ENCODE measurements around the gene MLEC.

Gene MLEC

DNA sequence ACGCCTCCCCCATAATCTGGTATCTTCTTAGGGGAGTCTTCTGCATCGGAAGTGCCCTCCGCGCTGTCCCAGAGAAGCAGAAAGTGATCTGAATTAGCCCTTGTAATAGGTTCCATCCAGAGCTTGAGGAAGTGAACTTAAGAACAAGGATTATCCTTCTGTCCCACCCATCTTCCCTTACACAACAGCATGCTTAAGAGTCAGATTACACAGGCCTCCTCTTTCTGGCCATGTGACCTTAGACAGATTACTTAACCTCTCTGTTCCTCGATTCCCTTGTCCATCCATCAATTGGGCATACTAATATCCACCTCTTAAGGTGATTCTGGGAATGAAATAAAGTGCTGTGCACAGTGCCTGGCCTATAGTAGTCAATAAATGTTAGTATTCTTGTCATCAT, 35.1 kb upstream of the MLEC start:
- H3K4me1 ChIP-seq (ENCODE audit: control insufficient read depth, insufficient read depth, low read length) = peaks cover 5% of the 10 kb centered on the region
- H3K9ac ChIP-seq (ENCODE audit: low read depth, low read length) = no peak overlapping the region
- no peak overlapping the region for H3K4me3 ChIP-seq (ENCODE audit: low read depth, low read length)
- no peaks in the 10 kb centered on the region for H3K36me3 ChIP-seq (ENCODE audit: control insufficient read depth, insufficient read depth, low read length)
- H3K27me3 ChIP-seq (ENCODE audit: control insufficient read depth, insufficient read depth, low read length) = no peaks in the 10 kb centered on the region
- no peaks in the 10 kb centered on the region for H3K9me3 ChIP-seq (ENCODE audit: control insufficient read depth, insufficient read depth, low read length)

DNA sequence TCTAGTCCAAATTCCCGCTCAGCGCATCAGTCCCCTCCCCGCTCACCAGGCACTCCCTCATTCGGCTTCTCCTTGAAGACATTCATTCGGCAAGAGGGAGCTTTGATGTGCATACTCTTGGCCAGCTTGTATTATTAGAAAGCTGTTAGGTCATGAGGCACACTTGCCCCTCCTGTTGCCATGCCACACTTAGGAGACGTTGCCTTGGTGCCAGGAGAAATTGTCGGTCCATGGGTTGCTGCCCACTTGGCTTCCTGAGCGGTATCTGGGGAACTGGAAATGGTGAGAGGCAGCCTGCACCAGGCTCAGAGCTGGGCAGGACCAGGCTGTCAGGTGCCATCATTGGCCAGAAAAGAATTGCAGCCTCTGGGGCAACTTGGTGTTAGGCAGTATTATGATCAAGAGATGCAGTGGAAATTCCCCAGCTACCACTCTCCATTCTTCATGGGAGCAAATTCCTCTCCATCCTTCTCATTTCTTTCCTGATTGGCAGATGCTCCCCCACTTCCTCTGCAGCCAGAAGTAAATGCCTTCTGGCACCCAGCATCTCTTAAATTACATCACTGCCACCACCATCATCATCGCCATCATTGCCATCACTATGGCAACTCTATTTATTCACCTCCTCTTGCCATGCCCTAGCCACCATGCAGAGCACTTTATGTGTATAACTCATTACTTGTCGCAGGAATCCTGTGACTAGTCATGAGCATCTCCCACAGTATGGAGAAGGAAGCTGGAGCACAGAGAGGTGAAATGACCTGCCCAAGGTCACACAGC, 34.1 kb upstream of the MLEC start:
- Histone ChIP-seq H3K9me3 (ENCODE audit: control insufficient read depth, insufficient read depth, low read length) (no peaks in the 10 kb centered on the region), H3K9ac (ENCODE audit: low read depth, low read length) (no peak overlapping the region), H3K27me3 (ENCODE audit: control insufficient read depth, insufficient read depth, low read length) (no peaks in the 10 kb centered on the region), H3K4me3 (ENCODE audit: low read depth, low read length) (no peak overlapping the region), H3K4me1 (ENCODE audit: control insufficient read depth, insufficient read depth, low read length) (peaks cover 5% of the 10 kb centered on the region), H3K36me3 (ENCODE audit: control insufficient read depth, insufficient read depth, low read length) (no peaks in the 10 kb centered on the region)

DNA sequence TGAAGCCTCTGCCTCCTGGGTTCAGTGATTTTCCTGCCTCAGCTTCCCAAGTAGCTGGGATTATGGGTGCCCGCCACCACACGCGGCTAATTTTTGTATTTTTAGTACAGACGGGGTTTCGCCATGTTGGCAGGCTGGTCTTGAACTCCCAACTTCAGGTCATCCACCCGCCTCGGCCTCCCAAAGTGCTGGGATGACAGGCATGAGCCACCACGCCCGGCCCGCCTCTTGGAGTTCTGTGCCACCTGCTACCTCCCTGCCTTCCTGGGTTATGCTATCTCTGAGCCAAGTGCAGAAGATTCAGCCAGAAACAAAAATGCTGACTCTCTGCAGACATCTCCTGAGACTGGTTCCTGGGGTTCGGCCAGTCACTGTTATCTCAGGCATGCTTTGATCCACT, 33.3 kb upstream of the MLEC start:
- Histone ChIP-seq H3K36me3 (ENCODE audit: control insufficient read depth, insufficient read depth, low read length) (no peaks in the 10 kb centered on the region), H3K9ac (ENCODE audit: low read depth, low read length) (no peak overlapping the region), H3K4me3 (ENCODE audit: low read depth, low read length) (no peak overlapping the region), H3K9me3 (ENCODE audit: control insufficient read depth, insufficient read depth, low read length) (no peaks in the 10 kb centered on the region), H3K4me1 (ENCODE audit: control insufficient read depth, insufficient read depth, low read length) (peaks cover 5% of the 10 kb centered on the region), H3K27me3 (ENCODE audit: control insufficient read depth, insufficient read depth, low read length) (no peaks in the 10 kb centered on the region)

DNA sequence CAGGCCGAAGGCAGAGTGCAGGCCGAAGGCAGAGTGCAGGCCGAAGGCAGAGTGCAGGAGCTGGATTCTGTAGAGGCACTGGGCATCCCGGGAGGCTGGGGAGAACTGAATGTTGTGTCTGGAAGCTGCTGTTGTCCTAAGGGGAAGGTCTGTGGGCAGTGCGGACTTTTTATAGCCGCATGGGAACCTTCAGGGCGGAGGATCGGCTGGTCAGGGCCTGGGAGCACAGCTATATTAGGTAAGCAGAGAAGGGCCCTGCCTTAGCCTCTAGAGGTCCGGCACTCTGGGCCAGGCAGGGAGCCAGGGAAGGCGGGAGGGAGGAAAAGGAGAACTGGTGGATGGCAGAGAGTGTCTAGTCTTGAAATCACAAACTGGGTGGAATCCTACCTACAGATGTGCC, 32.3 kb upstream of the MLEC start:
- Histone ChIP-seq H3K27me3 (ENCODE audit: control insufficient read depth, insufficient read depth, low read length) (no peaks in the 10 kb centered on the region), H3K4me3 (ENCODE audit: low read depth, low read length) (no peak overlapping the region), H3K4me1 (ENCODE audit: control insufficient read depth, insufficient read depth, low read length) (peaks cover 5% of the 10 kb centered on the region), H3K9ac (ENCODE audit: low read depth, low read length) (no peak overlapping the region), H3K36me3 (ENCODE audit: control insufficient read depth, insufficient read depth, low read length) (no peaks in the 10 kb centered on the region), H3K9me3 (ENCODE audit: control insufficient read depth, insufficient read depth, low read length) (no peaks in the 10 kb centered on the region)

DNA sequence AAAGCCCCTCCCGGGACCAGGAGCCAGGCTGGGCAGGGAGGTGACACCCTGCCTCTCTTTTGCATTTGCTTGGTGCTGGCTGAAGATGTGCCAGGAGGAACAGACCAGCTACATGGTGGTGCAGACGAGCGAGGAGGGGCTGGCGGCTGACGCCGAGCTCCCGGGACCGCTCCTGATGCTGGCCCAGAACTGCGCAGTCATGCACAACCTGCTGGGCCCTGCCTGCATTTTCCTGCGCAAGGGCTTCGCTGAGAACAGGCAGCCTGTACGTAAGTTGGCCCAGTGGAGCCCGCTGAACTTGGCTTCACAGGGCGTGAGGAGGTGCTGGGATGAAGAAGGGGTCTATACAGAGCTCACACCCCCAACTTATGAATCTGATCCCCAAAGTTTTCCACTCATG, 30.9 kb upstream of the MLEC start:
- H3K27me3 ChIP-seq (ENCODE audit: control insufficient read depth, insufficient read depth, low read length) = no peaks in the 10 kb centered on the region
- no peak overlapping the region for H3K9ac ChIP-seq (ENCODE audit: low read depth, low read length)
- H3K36me3 ChIP-seq (ENCODE audit: control insufficient read depth, insufficient read depth, low read length) = no peaks in the 10 kb centered on the region
- H3K4me1 ChIP-seq (ENCODE audit: control insufficient read depth, insufficient read depth, low read length) = peaks cover 5% of the 10 kb centered on the region
- no peak overlapping the region for H3K4me3 ChIP-seq (ENCODE audit: low read depth, low read length)
- H3K9me3 ChIP-seq (ENCODE audit: control insufficient read depth, insufficient read depth, low read length) = no peaks in the 10 kb centered on the region

DNA sequence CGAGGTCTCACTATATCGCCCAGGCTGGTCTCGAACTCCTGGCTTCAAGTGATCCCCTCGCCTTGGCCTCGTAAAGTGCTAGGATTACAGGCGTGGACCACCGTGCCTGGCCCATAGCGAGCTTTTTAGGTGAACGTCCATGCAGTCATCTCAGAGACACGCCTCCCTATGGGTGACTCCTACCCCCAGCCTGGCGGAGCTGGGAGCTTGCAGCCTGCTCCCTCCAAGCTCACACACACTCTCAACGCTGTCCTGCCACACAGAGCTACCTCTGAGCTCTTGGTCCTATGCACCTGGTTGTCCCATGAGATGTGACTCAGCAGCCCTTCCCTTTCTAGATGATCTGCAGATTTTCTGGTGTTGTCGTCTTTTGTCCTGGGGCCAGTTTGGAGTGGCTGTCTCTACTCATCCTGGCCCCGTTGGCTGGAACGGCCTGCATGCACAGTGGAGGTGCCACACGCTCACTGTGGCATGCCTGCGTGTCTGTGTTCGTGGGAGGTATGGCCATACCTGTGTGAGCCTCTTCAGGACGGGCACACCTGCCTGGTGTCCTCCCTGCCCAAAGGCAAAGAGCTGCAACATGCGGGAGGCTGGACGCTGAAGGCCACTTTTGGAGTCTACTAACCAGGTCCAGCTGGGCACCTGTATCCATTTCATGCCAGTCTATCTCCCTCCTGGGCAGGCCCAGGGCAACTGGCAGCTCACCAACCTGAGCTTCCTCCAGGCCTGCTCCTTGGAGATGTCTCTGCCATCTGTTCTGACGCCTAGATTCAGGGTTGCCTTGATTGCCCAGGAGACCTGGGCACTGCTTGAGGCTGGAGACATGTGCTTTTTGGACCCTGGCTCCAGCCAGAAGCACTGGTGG, 28.4 kb upstream of the MLEC start:
- Histone ChIP-seq H3K9me3 (ENCODE audit: control insufficient read depth, insufficient read depth, low read length) (no peaks in the 10 kb centered on the region), H3K36me3 (ENCODE audit: control insufficient read depth, insufficient read depth, low read length) (no peaks in the 10 kb centered on the region), H3K9ac (ENCODE audit: low read depth, low read length) (no peak overlapping the region), H3K4me3 (ENCODE audit: low read depth, low read length) (no peak overlapping the region), H3K4me1 (ENCODE audit: control insufficient read depth, insufficient read depth, low read length) (no peaks in the 10 kb centered on the region), H3K27me3 (ENCODE audit: control insufficient read depth, insufficient read depth, low read length) (no peaks in the 10 kb centered on the region)

DNA sequence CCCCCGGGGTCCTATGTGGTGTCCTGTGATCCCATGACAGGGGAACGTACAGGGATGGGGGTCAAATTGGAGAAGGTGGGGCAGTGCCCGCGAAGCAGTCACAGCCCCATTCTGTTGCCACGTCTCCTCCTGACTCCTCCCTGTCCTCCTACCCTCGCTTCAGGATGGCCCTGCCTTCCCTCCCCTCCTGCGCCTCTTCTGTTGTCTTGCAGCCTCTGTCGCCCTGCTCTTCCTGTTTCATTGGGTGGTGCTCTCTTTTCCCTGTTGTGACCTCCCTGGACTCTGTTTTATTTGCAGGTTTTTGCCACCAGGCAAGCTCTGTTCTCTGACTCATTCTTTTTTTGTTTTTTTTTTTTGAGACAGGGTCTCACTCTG, 27.8 kb upstream of the MLEC start:
- Histone ChIP-seq H3K27me3 (ENCODE audit: control insufficient read depth, insufficient read depth, low read length) (no peaks in the 10 kb centered on the region), H3K9ac (ENCODE audit: low read depth, low read length) (no peak overlapping the region), H3K4me1 (ENCODE audit: control insufficient read depth, insufficient read depth, low read length) (no peaks in the 10 kb centered on the region), H3K4me3 (ENCODE audit: low read depth, low read length) (no peak overlapping the region), H3K36me3 (ENCODE audit: control insufficient read depth, insufficient read depth, low read length) (no peaks in the 10 kb centered on the region), H3K9me3 (ENCODE audit: control insufficient read depth, insufficient read depth, low read length) (no peaks in the 10 kb centered on the region)

DNA sequence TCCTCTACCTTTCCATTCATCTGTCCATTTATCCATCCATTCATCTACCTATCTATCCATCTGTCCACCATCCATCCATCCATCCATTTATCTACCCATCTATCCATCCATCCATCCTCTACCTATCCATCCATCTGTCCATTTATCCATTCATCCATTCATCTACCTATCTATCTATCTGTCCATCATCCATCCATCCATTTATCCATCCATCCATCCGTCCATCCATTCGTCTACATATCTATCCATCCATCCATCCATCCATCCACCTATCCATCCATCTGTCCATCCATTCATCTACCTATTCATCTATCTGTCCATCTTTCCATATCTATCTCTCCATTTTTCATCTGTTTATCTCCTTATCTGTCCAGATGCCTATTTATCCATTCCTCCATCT, 25.5 kb upstream of the MLEC start:
- no peaks in the 10 kb centered on the region for H3K27me3 ChIP-seq (ENCODE audit: control insufficient read depth, insufficient read depth, low read length)
- H3K4me1 ChIP-seq (ENCODE audit: control insufficient read depth, insufficient read depth, low read length) = peaks cover under 1% of the 10 kb centered on the region
- no peak overlapping the region for H3K9ac ChIP-seq (ENCODE audit: low read depth, low read length)
- H3K36me3 ChIP-seq (ENCODE audit: control insufficient read depth, insufficient read depth, low read length) = no peaks in the 10 kb centered on the region
- no peaks in the 10 kb centered on the region for H3K9me3 ChIP-seq (ENCODE audit: control insufficient read depth, insufficient read depth, low read length)
- no peak overlapping the region for H3K4me3 ChIP-seq (ENCODE audit: low read depth, low read length)

DNA sequence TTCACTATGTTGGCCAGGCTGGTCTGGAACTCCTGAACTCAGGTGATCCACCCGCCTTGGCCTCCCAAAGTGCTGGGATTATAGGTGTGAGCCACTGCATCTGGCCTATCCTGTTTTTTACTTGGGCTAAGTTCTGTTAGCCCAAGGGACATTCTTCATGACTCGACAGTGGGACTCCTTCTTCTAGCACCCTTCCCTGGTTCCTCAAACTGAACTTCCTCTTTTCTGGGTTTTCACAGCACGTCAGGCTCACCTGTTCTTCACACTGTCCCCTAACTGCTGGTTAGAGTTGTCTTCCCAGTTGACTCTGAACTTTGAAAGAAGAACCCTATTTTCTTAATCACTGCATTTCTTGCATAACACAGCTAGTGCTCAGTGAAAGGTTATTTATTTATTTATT, 24.1 kb upstream of the MLEC start:
- Histone ChIP-seq H3K9me3 (ENCODE audit: control insufficient read depth, insufficient read depth, low read length) (no peaks in the 10 kb centered on the region), H3K4me3 (ENCODE audit: low read depth, low read length) (no peak overlapping the region), H3K27me3 (ENCODE audit: control insufficient read depth, insufficient read depth, low read length) (no peaks in the 10 kb centered on the region), H3K9ac (ENCODE audit: low read depth, low read length) (no peak overlapping the region), H3K4me1 (ENCODE audit: control insufficient read depth, insufficient read depth, low read length) (peaks cover 3% of the 10 kb centered on the region), H3K36me3 (ENCODE audit: control insufficient read depth, insufficient read depth, low read length) (no peaks in the 10 kb centered on the region)

DNA sequence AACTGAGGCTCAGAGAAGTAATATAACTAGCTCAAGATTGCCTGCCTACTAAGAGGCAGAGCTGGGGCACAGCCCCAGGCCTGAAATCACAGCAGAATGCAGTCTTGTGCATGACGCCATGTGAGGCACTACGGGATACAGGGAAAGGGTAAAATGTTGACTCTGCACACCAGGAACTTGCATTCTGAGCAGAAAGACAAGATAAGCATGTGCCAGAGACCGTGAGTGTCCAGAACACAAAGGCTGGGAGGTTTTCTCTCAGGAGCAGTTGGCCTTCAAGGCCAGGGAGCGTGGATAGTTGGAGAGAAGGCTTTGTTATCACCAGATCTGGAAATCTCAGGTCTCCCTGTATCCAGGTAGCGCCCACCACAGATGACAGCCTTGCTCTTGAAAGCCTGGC, 23.2 kb upstream of the MLEC start:
- H3K9ac ChIP-seq (ENCODE audit: low read depth, low read length) = no peak overlapping the region
- H3K36me3 ChIP-seq (ENCODE audit: control insufficient read depth, insufficient read depth, low read length) = no peaks in the 10 kb centered on the region
- H3K4me1 ChIP-seq (ENCODE audit: control insufficient read depth, insufficient read depth, low read length) = peaks cover 7% of the 10 kb centered on the region
- no peaks in the 10 kb centered on the region for H3K27me3 ChIP-seq (ENCODE audit: control insufficient read depth, insufficient read depth, low read length)
- H3K9me3 ChIP-seq (ENCODE audit: control insufficient read depth, insufficient read depth, low read length) = no peaks in the 10 kb centered on the region
- no peak overlapping the region for H3K4me3 ChIP-seq (ENCODE audit: low read depth, low read length)

DNA sequence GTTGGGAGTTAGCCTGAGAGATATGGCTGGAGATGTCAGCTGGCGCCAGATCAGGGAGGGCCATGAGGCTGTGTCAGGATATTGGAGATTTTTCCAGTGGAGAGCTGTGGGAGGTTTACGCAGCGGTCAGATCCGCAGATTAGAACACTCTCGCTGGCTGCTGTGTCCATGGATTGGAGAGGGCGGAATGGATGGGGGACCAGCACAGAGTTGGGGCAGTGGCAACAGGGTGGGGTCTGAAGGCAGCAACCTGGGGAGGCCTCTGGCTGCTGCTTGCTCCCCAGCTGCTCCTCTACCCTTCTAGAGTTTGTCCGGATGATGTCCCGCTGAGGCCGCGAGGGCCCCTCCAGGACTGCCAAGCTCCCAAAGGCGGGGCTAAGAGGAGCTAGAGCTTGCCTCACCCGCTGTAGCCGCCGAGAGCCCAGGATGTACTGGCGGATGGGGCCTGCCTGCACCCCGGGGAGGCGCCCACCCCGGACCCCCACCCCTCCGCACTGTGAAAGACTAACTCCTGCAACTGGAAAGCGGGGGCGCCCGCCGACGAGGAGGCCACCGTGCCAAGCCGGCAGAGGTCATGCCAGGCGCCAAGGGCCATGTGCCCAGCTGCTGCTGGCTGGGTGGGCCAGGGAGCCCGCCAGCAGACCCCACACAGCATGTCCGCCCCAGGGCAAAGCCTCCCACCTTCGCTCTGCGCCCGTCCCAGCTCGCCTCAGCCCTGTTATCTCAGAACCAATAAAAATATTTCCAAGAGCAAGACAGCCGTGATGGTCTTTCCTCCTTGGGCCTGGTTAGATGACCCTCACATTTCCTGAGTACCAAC, 20.2 kb upstream of the MLEC start:
- H3K9me3 ChIP-seq (ENCODE audit: control insufficient read depth, insufficient read depth, low read length) = no peaks in the 10 kb centered on the region
- H3K36me3 ChIP-seq (ENCODE audit: control insufficient read depth, insufficient read depth, low read length) = no peaks in the 10 kb centered on the region
- H3K9ac ChIP-seq (ENCODE audit: low read depth, low read length) = peak overlapping the region; percentile 26
- no peaks in the 10 kb centered on the region for H3K27me3 ChIP-seq (ENCODE audit: control insufficient read depth, insufficient read depth, low read length)
- no peak overlapping the region for H3K4me3 ChIP-seq (ENCODE audit: low read depth, low read length)
- H3K4me1 ChIP-seq (ENCODE audit: control insufficient read depth, insufficient read depth, low read length) = peaks cover 10% of the 10 kb centered on the region

Data from iPS-15b (cell line).